Transverse colon (tissue), 4 donors: ENCODE measurements around the gene ACIN1. TPM values are rescaled to one million over a fixed set of nuclear protein-coding genes. Genes with fewer than 3 reads are reported as not detected.

Source experiments
- DNase-seq: peaks from one replicate; pipeline ENCODE4 v3.0.0-alpha.2; 2019
- H3K27ac ChIP-seq, 4 donors: fragments of 200-600 bp; sonication (generic); 2 replicates each; pipeline ENCODE4 v1.5.1; 2016 to 2018; ENCODE audit warnings: inconsistent platforms in 4 of 4
- H3K27me3 ChIP-seq: fragments of 200-600 bp; sonication (generic); 2 replicates; pipeline ENCODE4 v1.5.1; 2017; ENCODE audit warnings: inconsistent platforms
- H3K36me3 ChIP-seq, 4 donors: fragments of 200-600 bp; sonication (generic); 2 replicates each; pipeline ENCODE4 v1.5.1; 2017 to 2019; ENCODE audit warnings: inconsistent platforms in 4 of 4
- H3K4me1 ChIP-seq, 4 donors: fragments of 200-600 bp; sonication (generic); 2 replicates each; pipeline ENCODE4 v1.5.1; 2017 to 2020; ENCODE audit warnings: inconsistent platforms in 4 of 4
- H3K4me3 ChIP-seq, 4 donors: fragments of 200-600 bp; sonication (generic); 1 replicate in 1 of 4; 2 replicates in 3 of 4; pipeline versions ENCODE4 v1.5.1 to v1.6.1; 2017 to 2019; ENCODE audit warnings: inconsistent platforms in 4 of 4
- H3K9me3 ChIP-seq, 2 donors: fragments of 200-600 bp; sonication (generic); 2 replicates each; pipeline ENCODE4 v1.5.1; 2017 to 2019; ENCODE audit warnings: inconsistent platforms in 2 of 2
- CTCF ChIP-seq, 5 experiments: fragments of 200-600 bp in 3 of 5; fragments of 450-650 bp in 2 of 5; sonication (generic) in 3 of 5; IDR thresholded peaks; 1 replicate in 2 of 5; 2 replicates in 3 of 5; pipeline ENCODE4 v1.5.1; 2016 to 2017; ENCODE audit warnings: antibody characterized with exemption in 5 of 5, inconsistent platforms in 3 of 5, mild to moderate bottlenecking in 2 of 5, moderate library complexity in 1 of 5
- EP300 ChIP-seq: sonication (generic); formaldehyde crosslinking; IDR thresholded peaks from one replicate; pipeline ENCODE4 v1.6.1; 2017; ENCODE audit warnings: antibody characterized with exemption, low read depth
- POLR2A ChIP-seq: fragments of 450-650 bp; IDR thresholded peaks from one replicate; pipeline ENCODE4 v1.6.1; 2016; ENCODE audit warnings: antibody characterized with exemption, mild to moderate bottlenecking, moderate library complexity
- POLR2AphosphoS5 ChIP-seq, 3 donors: sonication (generic); formaldehyde crosslinking; IDR thresholded peaks; one replicate each; pipeline ENCODE4 v1.6.1; 2016; ENCODE audit warnings: antibody characterized with exemption in 3 of 3
- WGBS, 2 donors: methylation state at CpG; one replicate each; pipeline ENCODE4 v1.1.5; 2018; ENCODE audit warnings: low coverage in 1 of 2; 5-methylcytosine and 5-hydroxymethylcytosine counted together
- in situ Hi-C, 4 donors: fragments of 200-750 bp; cut with MboI; loops; one replicate each; pipeline versions ENCODE4 v1.15.0 to v1.15.1; 2017; ENCODE audit warnings: low sequenced_read_pairs in 3 of 4, low pct_ligation_motif_present in 1 of 4, low pct_unique_long_range_greater_than_20kb in 1 of 4
- intact Hi-C: fragments of 100-400 bp; cut with DNase I; formaldehyde crosslinking; loops from one replicate; pipeline ENCODE4 v1.15.1; 2023; ENCODE audit warnings: low total_unique reads
- total RNA-seq, 4 donors: library from RNA; depleted of rRNA; stranded (reverse); fragments of >200 nt; gene quantifications; one replicate each; pipeline ENCODE4 v1.1.0, GENCODE V29; 2016

Gene ACIN1
- total RNA-seq, 4 donors from 2014 or later: 137 to 303 (median 222) TPM

DNA sequence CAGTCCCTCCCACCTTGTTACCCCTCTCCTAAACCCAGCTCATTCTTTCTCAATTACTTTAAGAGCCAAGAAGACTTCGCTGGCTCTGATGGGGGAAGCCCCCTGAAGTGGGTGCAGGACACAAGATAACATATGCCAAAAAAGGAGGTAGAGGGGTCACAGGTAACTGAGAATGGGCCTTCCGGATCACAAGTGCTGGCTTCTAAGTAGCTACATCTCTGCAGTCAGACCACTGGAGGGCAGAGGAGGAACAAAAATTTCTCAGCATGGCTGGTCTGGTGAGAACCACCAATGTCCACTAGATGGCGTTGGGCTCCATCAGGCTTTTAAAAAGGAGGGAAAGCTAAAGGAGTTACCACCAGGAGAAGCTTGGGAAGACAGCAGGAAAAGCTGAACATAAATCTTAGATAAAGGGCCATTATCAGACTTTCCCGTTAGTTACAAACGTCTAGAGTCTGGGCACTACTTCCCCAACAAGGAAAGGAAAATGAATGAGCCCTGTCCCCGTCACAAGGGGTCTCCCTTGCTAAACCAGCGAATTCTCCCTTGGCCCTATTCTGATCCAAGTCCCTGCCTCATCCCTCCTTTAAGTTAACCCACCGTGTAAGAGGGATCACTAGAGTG is 26.0 kb downstream of the ACIN1 start:
- no peaks in the 10 kb centered on the region for H3K9me3 ChIP-seq
- peaks cover 10 to 47% (median 28%) of the 10 kb centered on the region in 4 donors for H3K4me1 ChIP-seq
- TF ChIP-seq POLR2A (no peak), EP300 (no peak), CTCF (IDR thresholded peaks at IDR 0.05) (peak; percentile 96 to 98 (median 97)), POLR2AphosphoS5 (IDR thresholded peaks at IDR 0.05) (peak in 1 of 3 donors; percentile 43)
- peak; percentile 86 for DNase-seq
- peaks cover 0 to 52% (median 18%) of the 10 kb centered on the region in 4 donors for H3K36me3 ChIP-seq
- intact Hi-C loops: no loop called here
- in situ Hi-C loops: loop anchor here in 2 of 4 donors (10.0 kb wide), 2 partner anchors 84 to 94 kb away; partner anchors contain the start of gene AJUBA (in 1 of the 2)
- 25 to 42% methylated on average over 4 to 8 of the region's 8 CpGs for WGBS, 2 donors
- no peak overlapping the region for H3K4me3 ChIP-seq
- H3K27me3 ChIP-seq: no peaks in the 10 kb centered on the region
- H3K27ac ChIP-seq: peak overlapping the region; percentile 39 to 55 (median 51)

GRCh38 chr14:23067847-23068788 is 26.8 kb downstream of the ACIN1 start:
- WGBS, 2 donors: 83% methylated on average over 14 of the region's 14 CpGs; no CpG with 5 or more reads in 1 of the 2 donors
- TF ChIP-seq POLR2AphosphoS5 (IDR thresholded peaks at IDR 0.05) (no peak), POLR2A (no peak), EP300 (no peak), CTCF (IDR thresholded peaks at IDR 0.05) (no peak)
- DNase-seq: no peak
- in situ Hi-C loops (loop anchor here in 2 of 4 donors (10.0 kb wide), 2 partner anchors 83 to 93 kb away; partner anchors contain the start of gene AJUBA (in 1 of the 2)), intact Hi-C loops (no loop called here)
- no peaks in the 10 kb centered on the region for H3K9me3 ChIP-seq
- peaks cover 0 to 54% (median 19%) of the 10 kb centered on the region in 4 donors for H3K36me3 ChIP-seq
- no peak overlapping the region for H3K4me3 ChIP-seq
- peak overlapping the region in 1 of 4 donors; percentile 39 for H3K27ac ChIP-seq
- H3K4me1 ChIP-seq: peaks cover 10 to 44% (median 28%) of the 10 kb centered on the region in 4 donors
- H3K27me3 ChIP-seq: no peaks in the 10 kb centered on the region

GRCh38 chr14:23066855-23067744 is 27.8 kb downstream of the ACIN1 start:
- Histone ChIP-seq H3K9me3 (no peaks in the 10 kb centered on the region), H3K27me3 (no peaks in the 10 kb centered on the region), H3K36me3 (peaks cover 0 to 58% (median 23%) of the 10 kb centered on the region in 4 donors), H3K4me1 (peaks cover 6 to 38% (median 19%) of the 10 kb centered on the region in 4 donors), H3K4me3 (no peak overlapping the region), H3K27ac (no peak overlapping the region)
- WGBS, 2 donors: 81 to 91% methylated on average over 17 to 23 of the region's 23 CpGs
- intact Hi-C loops: no loop called here
- in situ Hi-C loops: loop anchor here in 2 of 4 donors (10.0 kb wide), 2 partner anchors 82 to 92 kb away; partner anchors contain the start of gene AJUBA (in 1 of the 2)
- TF ChIP-seq EP300 (no peak), POLR2AphosphoS5 (IDR thresholded peaks at IDR 0.05) (peak in 1 of 3 donors; percentile 14)
- no peak for DNase-seq

DNA sequence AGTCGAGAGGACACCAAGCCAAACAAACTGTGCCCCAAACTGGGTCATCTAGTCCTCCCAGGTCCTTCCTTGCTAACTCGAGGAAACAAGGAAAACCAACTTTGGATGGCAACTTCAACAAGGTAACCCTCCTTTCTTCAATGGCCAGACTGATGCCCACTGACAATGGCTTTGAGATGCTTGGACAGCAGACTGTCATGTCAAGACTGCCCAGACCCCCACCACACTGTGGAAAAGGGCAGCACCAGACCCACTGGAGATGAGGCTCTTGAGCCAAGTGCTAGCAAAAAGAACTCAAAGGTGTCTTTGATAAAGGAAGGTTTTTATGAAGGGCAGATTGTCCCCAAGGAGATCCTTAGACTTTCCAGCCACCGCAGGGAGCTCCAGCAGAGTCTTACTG is 28.6 kb downstream of the ACIN1 start:
- no peaks in the 10 kb centered on the region for H3K9me3 ChIP-seq
- WGBS, 2 donors: 89 to 93% methylated on average over 2 to 3 of the region's 3 CpGs
- TF ChIP-seq POLR2A (no peak), EP300 (no peak), CTCF (IDR thresholded peaks at IDR 0.05) (no peak), POLR2AphosphoS5 (IDR thresholded peaks at IDR 0.05) (no peak)
- H3K27ac ChIP-seq: no peak overlapping the region
- H3K4me1 ChIP-seq: peaks cover 0 to 33% (median 13%) of the 10 kb centered on the region in 4 donors
- DNase-seq: no peak
- H3K36me3 ChIP-seq: peaks cover 0 to 62% (median 25%) of the 10 kb centered on the region in 4 donors
- no peaks in the 10 kb centered on the region for H3K27me3 ChIP-seq
- in situ Hi-C loops: loop anchor here in 2 of 4 donors (10.0 kb wide), 2 partner anchors 82 to 92 kb away; partner anchors contain the start of gene AJUBA (in 1 of the 2)
- intact Hi-C loops: no loop called here
- H3K4me3 ChIP-seq: no peak overlapping the region
